Urothelium cell line (cell line): Measurements from ENCODE around the gene HS6ST3.

ENCODE experiments used
- DNase-seq: peaks from one replicate; pipeline ENCODE4 v3.0.0; 2011; ENCODE audit warnings: low spot score, mixed read lengths
- FAIRE-seq: peaks from 2 replicates; lab custom pipeline; 2011; peaks lifted over from hg19 to GRCh38; lab: Jason Lieb, UNC

The HS6ST3 gene

GRCh38 chr13:96700657-96701056, 610.8 kb downstream of the HS6ST3 start:
- FAIRE-seq (no peak), DNase-seq (no peak)

GRCh38 chr13:96707146-96707545, 617.2 kb downstream of the HS6ST3 start:
- FAIRE-seq (no peak), DNase-seq (no peak)

GRCh38 chr13:96710166-96710862, 620.4 kb downstream of the HS6ST3 start:
- no peak for FAIRE-seq

GRCh38 chr13:96720446-96720845, 630.5 kb downstream of the HS6ST3 start:
- no peak for FAIRE-seq
- no peak for DNase-seq

More at GRCh38 chr13:96710166-96710862, 620.4 kb downstream of the HS6ST3 start:
- DNase-seq: no peak

- no peak for DNase-seq
- no peak for FAIRE-seq
Measured at GRCh38 chr13:96726651-96727050, 636.7 kb downstream of the HS6ST3 start.

GRCh38 chr13:96728463-96728862, 638.6 kb downstream of the HS6ST3 start:
- DNase-seq: no peak
- FAIRE-seq: no peak

GRCh38 chr13:96730676-96731075, 640.8 kb downstream of the HS6ST3 start:
- DNase-seq (peak; percentile 10), FAIRE-seq (no peak)

GRCh38 chr13:96734499-96734898, 644.6 kb downstream of the HS6ST3 start:
- FAIRE-seq: no peak
- DNase-seq: no peak

GRCh38 chr13:96741779-96742178, 651.9 kb downstream of the HS6ST3 start:
- DNase-seq: no peak
- FAIRE-seq: no peak

- DNase-seq: no peak
- FAIRE-seq: no peak
Measured at GRCh38 chr13:96743296-96744089, 653.6 kb downstream of the HS6ST3 start.

- DNase-seq: no peak
- FAIRE-seq: no peak
Measured at GRCh38 chr13:96744367-96745331, 654.7 kb downstream of the HS6ST3 start.

- FAIRE-seq (no peak), DNase-seq (no peak)
Measured at GRCh38 chr13:96746886-96747285, 657.0 kb downstream of the HS6ST3 start.

- FAIRE-seq (no peak), DNase-seq (no peak)
Measured at GRCh38 chr13:96749825-96750224, 659.9 kb downstream of the HS6ST3 start.

GRCh38 chr13:96751089-96751488, 661.2 kb downstream of the HS6ST3 start:
- FAIRE-seq (no peak), DNase-seq (no peak)

GRCh38 chr13:96762876-96763275, 673.0 kb downstream of the HS6ST3 start:
- no peak for DNase-seq
- FAIRE-seq: no peak

- no peak for DNase-seq
- FAIRE-seq: no peak
Measured at GRCh38 chr13:96766306-96766705, 676.4 kb downstream of the HS6ST3 start.

- no peak for FAIRE-seq
- DNase-seq: no peak
Measured at GRCh38 chr13:96768524-96768923, 678.6 kb downstream of the HS6ST3 start.

- FAIRE-seq (no peak), DNase-seq (no peak)
Measured at GRCh38 chr13:96769874-96770273, 680.0 kb downstream of the HS6ST3 start.

- no peak for FAIRE-seq
- no peak for DNase-seq
Measured at GRCh38 chr13:96771486-96772367, 681.8 kb downstream of the HS6ST3 start.

GRCh38 chr13:96772426-96772825, 682.5 kb downstream of the HS6ST3 start:
- FAIRE-seq (no peak), DNase-seq (no peak)
